GM19023 (cell line): Measurements from ENCODE around the gene LRRC28.
A peak's percentile ranks its signal among the peaks of the same experiment; 100 is the strongest.

Source experiments
- ATAC-seq: cut with Tn5 transposase; IDR thresholded peaks from one replicate; pipeline ENCODE4 v1.9.1; 2021; ENCODE audit warnings: mild to moderate bottlenecking, moderate library complexity; ENCODE audit not compliant: unreplicated experiment

Gene LRRC28

GRCh38 chr15:99305761-99306505 lies 54.7 kb downstream of the LRRC28 start:
- ATAC-seq = no peak

DNA sequence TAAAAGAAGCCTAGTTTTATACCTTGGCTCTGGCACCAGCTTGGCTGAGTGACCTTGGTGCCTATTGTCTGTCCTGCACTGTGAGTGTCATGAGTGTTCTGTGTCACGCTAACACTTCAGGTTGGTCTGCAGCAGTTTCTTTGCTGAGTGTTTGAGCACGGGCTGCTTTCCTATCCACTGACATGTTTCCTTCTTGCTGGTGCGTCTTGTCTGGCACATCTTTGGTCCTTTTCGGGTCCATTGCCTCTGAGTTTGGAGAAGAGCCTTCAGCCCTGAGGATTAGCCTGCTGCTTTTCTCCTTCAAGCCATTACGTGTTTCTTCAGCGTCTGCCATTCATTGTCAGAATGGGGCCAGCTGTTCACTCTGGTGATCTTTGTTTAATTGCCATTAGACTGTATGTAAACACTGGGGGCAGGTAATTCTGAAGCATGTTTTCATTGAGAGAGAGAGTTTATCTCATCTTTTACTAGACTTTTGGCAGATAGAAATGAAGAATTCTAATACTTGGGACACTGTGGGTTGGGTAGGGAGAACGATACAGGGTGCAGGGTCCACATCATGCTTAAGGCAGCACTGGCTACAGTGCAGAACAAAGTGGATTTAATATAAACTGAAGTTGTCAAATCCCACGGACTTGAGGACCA lies 55.5 kb downstream of the LRRC28 start:
- ATAC-seq = no peak

- no peak for ATAC-seq
These were observed 56.5 kb downstream of the LRRC28 start for GRCh38 chr15:99307735-99308134.

DNA sequence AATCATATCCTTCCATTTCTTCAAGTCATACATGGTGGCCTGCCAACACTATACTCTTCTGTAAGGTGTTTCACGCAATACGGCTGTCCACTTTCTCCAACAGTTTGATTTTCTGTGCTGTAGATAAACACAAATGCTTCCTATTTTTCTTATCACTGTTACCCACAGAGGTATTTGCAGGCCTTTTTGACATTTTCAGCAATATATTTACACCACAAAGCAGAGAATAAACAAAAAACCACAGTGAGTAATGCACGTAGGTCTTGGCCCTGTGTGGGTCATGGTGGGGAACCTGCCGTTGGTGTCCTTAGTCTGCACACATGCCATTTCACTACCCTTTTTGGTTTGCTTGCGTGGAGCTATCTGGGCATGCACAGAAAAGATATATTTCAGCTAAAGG lies 59.5 kb downstream of the LRRC28 start:
- no peak for ATAC-seq

- ATAC-seq = no peak
These were observed 60.9 kb downstream of the LRRC28 start for GRCh38 chr15:99312228-99312627.

DNA sequence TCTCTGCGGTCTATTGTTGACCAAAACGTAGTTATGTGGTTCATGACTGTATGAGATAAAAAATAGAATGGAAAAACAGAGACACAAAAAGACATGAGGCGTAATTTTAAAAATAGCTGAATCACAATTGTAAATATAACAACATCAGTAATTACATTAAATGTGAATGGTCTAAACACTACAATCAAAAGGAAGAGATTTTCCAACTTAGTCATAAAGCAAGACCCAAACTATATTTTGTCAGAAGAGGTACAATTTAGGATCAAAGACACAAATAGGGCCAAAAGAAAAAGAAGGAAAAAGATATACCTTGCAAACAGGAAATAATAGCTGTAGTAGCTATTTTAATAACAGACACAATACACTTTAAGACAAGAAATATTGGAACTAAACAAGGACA lies 61.5 kb downstream of the LRRC28 start:
- ATAC-seq = no peak

GRCh38 chr15:99315636-99316035 lies 64.4 kb downstream of the LRRC28 start:
- ATAC-seq = no peak

DNA sequence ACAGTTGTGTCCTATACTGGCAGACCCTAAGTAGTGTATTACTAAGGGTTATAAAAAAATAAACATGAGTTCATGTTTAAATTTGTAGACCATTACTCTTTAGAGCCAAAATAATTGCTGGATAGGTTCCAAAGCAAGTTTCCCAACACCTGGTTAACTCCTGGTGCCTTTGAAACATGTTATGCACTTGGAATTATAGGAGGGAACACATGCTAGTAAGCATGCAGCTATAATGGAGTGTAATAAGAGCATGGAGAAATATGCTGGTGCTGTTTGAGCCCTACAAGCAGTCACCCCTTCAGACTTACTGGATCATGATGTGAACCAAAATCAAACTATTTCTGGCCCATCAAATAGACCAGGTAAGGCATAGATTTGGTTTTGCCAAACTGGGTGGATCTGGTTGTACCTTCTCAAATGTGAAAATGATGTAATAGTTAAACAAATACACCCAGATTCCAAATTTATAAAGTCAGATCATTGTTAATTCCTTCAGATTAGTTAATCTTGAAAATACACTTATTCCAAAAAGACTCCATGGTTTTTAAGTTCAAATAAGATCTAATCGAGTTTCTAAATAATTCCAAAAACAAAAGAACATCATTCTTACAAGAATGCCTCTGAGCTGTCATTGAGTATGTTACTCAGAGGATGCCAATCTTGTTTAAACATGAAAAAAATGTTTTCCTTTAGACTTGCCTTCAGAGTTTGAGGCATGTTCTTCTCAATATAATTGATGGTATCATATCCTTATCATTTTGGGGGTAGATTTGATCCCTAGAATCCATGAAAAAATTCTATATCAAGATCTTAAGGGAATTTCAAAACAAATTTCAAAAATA lies 69.3 kb downstream of the LRRC28 start:
- no peak for ATAC-seq

DNA sequence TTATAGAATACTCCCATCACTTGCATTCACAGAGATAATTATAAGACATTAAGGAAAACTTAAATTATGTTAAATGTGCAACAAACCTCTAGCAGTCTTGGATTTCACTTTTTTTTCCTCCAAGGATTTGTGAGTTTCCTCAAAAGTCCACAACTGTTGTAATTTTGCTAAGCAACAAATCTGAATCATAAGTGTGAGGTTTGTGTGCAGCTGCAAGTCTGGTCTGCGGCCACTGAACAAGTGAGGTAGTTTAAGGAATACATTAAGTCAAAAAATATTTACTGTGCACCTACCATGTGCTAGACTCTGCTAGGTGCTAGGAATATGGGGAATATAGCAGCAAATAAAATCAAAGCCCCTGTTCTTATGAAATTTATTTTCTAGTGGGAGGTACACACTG lies 70.2 kb downstream of the LRRC28 start:
- ATAC-seq = no peak

DNA sequence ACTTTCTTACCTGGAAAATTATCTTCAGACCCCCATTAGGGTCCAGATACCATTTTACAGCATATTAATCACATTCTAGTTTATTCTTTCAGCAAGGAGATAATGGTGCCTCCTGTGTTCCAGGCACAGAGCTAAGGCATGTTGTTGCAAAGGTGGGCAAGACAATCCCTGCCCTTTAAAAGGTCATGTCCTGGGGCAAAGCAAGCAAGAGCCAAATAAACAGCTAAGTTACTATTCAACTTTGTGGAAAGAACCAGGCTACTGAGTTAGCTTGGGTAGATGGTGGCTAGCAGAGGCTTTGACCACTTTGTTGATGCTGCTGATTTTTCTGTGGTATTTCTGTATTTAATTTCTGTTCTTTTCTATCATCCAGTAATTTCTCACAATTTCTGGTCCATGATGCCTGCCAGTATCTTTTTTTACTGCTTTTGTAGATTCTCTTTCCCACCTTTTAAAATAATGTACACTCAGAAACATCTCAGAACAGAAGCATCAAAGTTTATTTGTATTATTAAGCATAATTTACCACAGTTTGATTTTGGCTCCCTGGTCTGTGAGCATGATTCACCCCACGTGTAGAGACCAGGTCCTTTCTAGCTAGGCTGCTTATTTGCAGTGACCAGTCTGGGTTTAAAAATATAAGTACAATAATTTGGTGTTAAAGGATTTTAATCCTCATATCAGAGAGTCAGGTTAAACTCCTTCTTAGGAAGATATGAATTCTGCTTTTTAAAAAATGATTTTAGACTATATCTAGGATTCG lies 71.5 kb downstream of the LRRC28 start:
- ATAC-seq = no peak

DNA sequence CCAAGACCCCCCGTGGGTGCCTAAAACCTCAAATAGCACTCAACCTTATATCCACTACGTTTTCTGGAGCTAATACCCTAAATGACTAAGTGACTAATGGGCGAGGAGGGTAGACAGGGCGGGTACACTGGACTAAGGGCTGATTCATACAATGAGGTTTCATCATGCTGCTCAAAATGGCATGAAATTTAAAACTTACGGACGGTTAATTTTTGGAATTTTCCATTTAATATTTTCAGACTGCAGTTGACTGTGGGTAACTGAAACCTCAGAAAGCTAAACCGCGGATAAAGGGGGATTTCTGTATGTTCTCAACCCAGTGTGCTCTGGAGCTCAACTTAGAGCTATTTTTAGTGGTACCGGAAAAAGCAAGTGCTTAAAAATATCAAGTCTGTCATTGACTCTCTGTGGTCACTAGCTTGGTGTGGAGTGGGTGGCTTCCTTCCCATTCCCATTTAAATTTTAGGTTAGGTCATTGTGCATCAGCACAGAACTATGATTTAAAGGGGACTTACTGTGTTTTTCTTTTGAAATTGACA lies 72.9 kb downstream of the LRRC28 start:
- peak; percentile 65 for ATAC-seq

DNA sequence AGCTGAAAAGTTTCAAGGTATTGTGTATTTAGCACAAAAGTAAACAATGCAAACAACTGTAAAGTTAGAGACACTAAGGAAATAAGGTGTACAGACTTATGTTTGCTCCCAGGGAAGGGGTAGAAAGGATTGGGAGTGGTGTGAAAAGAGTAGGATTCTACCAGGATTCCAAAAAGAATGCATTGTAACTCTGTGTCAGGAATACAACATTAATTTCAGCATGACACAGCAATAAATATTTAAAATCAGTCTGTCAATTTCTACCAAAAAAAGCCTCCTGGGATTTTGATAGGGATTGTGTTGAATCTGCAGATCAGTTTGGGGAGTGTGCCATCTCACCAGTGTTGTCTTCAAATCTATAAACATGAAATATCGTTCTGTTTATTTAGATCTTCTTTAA lies 73.4 kb downstream of the LRRC28 start:
- no peak for ATAC-seq

DNA sequence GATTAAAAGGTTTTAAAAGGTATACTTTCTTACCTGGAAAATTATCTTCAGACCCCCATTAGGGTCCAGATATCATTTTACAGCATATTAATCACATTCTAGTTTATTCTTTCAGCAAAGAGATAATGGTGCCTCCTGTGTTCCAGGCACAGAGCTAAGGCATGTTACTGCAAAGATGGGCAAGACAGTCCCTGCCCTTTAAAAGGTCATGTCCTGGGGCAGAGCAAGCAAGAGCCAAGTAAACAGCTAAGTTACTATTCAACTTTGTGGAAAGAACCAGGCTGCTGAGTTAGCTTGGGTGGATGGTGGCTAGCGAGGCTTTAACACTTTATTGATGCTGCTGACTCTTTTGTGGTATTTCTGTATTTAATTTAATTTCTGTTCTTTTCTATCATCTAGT lies 75.0 kb downstream of the LRRC28 start:
- ATAC-seq = no peak

DNA sequence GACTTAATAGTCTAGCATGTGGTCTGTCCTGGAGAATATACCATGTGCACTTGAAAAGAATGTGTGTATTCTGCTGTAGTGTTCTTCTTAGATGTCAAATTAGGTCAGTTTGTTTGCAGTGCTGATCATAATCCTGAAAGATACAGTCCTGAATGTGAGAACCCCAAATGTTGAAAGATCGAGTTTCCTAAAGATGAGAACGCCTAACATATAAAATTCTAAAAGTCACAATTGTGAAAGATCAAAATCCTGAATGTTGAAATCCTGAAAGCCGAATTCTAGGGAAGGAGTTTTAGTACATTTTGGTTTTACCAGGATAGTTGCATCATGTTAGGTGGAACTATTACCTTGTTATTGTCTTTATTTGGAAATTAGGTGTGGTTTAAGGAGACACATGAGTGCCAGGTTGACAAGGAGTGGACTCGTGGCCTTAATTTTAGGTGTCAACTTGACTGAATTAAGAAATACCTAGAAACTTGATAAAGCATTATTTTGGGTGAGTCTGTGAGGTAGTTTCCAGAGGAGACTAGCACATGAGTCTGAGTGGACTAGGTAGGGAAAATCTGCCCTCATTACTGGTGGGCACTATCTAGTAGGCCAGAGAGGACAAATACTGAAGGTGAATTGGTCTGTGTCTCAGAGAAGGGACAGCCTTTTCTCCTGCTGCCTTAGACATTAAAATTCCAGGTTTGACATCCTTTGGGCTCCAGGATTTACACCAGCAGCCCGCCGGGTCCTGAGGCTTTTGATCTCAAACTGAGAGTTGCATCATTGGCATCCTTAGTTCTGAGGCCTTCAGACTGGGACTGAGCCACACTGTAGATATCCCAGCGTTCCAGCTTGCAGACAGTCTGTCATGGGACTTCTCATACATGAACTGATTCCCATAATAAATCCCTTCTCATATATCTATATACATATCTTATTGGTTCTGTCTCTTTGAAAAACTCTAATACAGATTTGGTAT lies 77.1 kb downstream of the LRRC28 start:
- no peak for ATAC-seq

DNA sequence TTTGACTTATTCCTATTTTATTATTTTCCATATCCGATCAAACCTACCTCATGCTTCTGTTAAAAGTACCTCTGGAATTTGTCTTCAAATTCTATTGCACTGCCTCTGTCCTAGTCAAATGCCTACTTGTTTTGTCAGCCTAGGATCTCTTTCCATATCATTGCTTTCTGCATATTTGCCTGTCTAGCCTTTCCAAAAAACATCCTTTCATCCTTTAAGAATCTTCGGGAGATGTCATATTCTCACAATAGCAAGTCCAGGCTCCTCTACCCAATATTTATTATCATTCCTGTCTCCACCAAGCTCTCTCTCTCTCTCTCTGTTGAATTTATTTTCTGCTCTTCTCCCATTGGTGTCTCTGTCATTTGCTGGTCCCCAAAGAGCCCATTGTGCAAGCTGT lies 80.1 kb downstream of the LRRC28 start:
- ATAC-seq = no peak

DNA sequence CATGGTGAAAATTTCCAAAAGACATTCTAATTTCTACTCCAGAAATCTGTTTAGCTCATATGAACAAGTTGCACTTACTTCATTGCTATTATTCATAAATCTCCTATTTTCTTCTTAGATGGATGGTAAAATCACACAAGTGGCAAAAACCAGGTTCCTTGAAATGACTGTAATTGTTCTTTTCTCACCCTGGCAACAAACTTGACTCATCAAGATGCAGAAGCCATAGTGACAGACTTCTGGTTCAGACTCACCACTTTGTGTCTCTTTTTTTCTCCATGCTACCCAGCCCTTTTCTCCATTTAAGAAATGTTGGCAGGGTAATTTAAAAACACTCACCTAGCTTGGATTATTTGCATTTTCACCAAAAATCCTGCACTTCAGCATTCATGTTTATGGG lies 82.1 kb downstream of the LRRC28 start:
- ATAC-seq = no peak

GRCh38 chr15:99333981-99334380 lies 82.7 kb downstream of the LRRC28 start:
- ATAC-seq = no peak

DNA sequence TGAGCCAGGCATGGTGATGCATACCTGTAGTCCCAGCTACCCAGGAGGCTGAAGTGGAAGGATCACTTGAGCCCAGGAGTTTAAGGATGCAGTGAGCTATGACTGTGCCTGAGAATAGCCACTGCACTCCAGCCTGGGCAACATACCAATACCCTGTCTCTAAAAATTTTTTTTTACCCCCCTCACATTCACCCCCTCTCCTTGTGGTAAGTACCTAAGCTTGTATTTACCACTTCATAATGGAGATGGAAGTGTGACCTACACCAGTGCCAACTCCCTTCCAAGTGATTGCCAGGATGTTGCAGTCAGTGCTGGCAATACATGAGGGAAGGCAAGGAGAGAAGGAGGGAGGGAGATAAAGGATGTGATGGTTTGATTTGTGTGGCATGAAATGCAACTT lies 84.2 kb downstream of the LRRC28 start:
- no peak for ATAC-seq

DNA sequence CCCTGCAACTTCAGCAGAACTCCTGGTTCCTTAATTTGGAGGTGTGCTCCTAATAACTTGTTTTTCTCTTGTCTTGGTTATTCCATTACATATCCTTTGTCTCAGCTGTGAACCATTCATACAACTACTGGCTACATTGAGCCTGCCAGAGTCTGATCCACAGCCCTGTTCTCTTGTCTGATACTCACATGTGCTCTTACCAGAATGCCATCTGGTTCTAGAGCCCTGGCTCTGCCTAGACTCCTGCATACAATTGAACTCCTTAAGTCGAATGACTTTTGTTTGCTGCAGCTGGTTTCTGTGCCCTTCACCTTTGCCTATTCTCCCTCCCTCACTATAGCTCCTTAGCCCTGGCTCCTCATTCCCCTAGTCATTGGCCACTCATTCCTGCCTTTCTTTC lies 85.5 kb downstream of the LRRC28 start:
- ATAC-seq = no peak

- no peak for ATAC-seq
These were observed 89.1 kb downstream of the LRRC28 start for GRCh38 chr15:99340347-99340746.
